ENCODE measurements around the gene RERG. TPM values are rescaled to one million over a fixed set of nuclear protein-coding genes. Genes with fewer than 3 reads are reported as not detected.

The RERG gene
- total and polyA plus RNA-seq, 2 donors from 2014 or later: 29.3 to 44.7 TPM

DNA sequence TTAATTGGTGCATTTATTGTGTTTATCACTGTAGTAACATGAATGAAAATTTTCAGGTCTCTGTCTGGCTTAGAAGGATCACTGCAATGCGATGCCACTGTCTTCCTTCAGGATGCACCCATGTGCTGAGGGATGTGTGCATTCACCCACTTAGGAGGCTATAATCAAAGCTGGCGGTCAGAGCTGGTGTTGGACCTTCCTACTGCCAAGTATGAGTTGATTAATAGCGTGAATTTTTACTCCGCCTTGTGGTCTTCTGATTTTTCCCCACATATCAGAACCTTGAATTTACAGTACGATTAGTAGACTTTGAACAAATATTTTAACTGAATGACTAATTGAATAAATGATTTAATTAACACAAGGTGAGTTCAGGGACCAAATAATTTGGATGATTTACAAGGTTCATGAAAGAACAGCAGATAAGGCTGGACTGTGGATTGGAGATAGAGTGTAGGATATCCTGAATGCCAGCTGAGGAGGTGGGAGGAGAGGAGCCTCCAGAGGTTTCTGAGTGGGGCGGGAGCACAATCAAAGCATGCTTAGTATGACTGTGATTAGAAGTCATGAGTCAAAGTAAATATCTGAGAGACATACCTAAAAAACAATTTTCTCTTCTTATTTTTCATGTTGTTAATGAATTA, 50.1 kb downstream of the RERG start:
- no peak overlapping the region for H3K9ac ChIP-seq (ENCODE audit: low read length in 3 of 3)
- intact Hi-C loops (cut with DNase I): no loop called here
- no peak overlapping the region for H3K4me3 ChIP-seq (ENCODE audit: low read length in 3 of 3)
- H3K27ac ChIP-seq (ENCODE audit: low read depth in 2 of 2, low read length in 2 of 2): peak overlapping the region; percentile 34 to 51
- H3K36me3 ChIP-seq (ENCODE audit: control insufficient read depth in 2 of 3, insufficient read depth in 3 of 3, low read length in 3 of 3): no peaks in the 10 kb centered on the region
- H3K27me3 ChIP-seq (ENCODE audit: control insufficient read depth, insufficient read depth, low read length): no peaks in the 10 kb centered on the region
- DNase-seq: no peak
- H3K9me3 ChIP-seq (ENCODE audit: control insufficient read depth in 2 of 3, insufficient read depth in 1 of 3, low read length in 3 of 3): no peaks in the 10 kb centered on the region
- no peak for FAIRE-seq
- TF ChIP-seq, protein P1, sequence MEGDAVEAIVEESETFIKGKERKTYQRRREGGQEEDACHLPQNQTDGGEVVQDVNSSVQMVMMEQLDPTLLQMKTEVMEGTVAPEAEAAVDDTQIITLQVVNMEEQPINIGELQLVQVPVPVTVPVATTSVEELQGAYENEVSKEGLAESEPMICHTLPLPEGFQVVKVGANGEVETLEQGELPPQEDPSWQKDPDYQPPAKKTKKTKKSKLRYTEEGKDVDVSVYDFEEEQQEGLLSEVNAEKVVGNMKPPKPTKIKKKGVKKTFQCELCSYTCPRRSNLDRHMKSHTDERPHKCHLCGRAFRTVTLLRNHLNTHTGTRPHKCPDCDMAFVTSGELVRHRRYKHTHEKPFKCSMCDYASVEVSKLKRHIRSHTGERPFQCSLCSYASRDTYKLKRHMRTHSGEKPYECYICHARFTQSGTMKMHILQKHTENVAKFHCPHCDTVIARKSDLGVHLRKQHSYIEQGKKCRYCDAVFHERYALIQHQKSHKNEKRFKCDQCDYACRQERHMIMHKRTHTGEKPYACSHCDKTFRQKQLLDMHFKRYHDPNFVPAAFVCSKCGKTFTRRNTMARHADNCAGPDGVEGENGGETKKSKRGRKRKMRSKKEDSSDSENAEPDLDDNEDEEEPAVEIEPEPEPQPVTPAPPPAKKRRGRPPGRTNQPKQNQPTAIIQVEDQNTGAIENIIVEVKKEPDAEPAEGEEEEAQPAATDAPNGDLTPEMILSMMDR (IDR thresholded peaks at IDR 0.05; ENCODE audit: borderline replicate concordance, extremely low read depth, insufficient read depth): no peak
- peaks cover 3 to 37% (median 14%) of the 10 kb centered on the region in 3 donors for H3K4me1 ChIP-seq (ENCODE audit: control insufficient read depth in 2 of 3, insufficient read depth in 2 of 3, low read depth in 1 of 3, low read length in 3 of 3)

GRCh38 chr12:15168026-15168678, 53.1 kb downstream of the RERG start:
- H3K9me3 ChIP-seq (ENCODE audit: control insufficient read depth in 2 of 3, insufficient read depth in 1 of 3, low read length in 3 of 3): no peaks in the 10 kb centered on the region
- no peak for FAIRE-seq

GRCh38 chr12:15165012-15165659, 56.1 kb downstream of the RERG start:
- Histone ChIP-seq H3K4me3 (ENCODE audit: low read length in 3 of 3) (no peak overlapping the region), H3K36me3 (ENCODE audit: control insufficient read depth in 2 of 3, insufficient read depth in 3 of 3, low read length in 3 of 3) (no peaks in the 10 kb centered on the region), H3K9ac (ENCODE audit: low read length in 3 of 3) (no peak overlapping the region), H3K27me3 (ENCODE audit: control insufficient read depth, insufficient read depth, low read length) (no peaks in the 10 kb centered on the region), H3K4me1 (ENCODE audit: control insufficient read depth in 2 of 3, insufficient read depth in 2 of 3, low read depth in 1 of 3, low read length in 3 of 3) (peaks cover 0 to 47% (median 15%) of the 10 kb centered on the region in 3 donors), H3K9me3 (ENCODE audit: control insufficient read depth in 2 of 3, insufficient read depth in 1 of 3, low read length in 3 of 3) (no peaks in the 10 kb centered on the region), H3K27ac (ENCODE audit: low read depth in 2 of 2, low read length in 2 of 2) (peak overlapping the region; percentile 49 to 79)
- TF ChIP-seq, protein P1 (IDR thresholded peaks at IDR 0.05; ENCODE audit: borderline replicate concordance, extremely low read depth, insufficient read depth): no peak
- FAIRE-seq (peak; percentile 3), DNase-seq (peak in 1 of 5 donors; percentile 58)
- intact Hi-C loops (cut with DNase I): no loop called here

More at GRCh38 chr12:15168026-15168678, 53.1 kb downstream of the RERG start:
- Histone ChIP-seq H3K9ac (ENCODE audit: low read length in 3 of 3) (no peak overlapping the region), H3K27ac (ENCODE audit: low read depth in 2 of 2, low read length in 2 of 2) (peak overlapping the region; percentile 36 to 59), H3K4me3 (ENCODE audit: low read length in 3 of 3) (no peak overlapping the region), H3K27me3 (ENCODE audit: control insufficient read depth, insufficient read depth, low read length) (no peaks in the 10 kb centered on the region), H3K36me3 (ENCODE audit: control insufficient read depth in 2 of 3, insufficient read depth in 3 of 3, low read length in 3 of 3) (no peaks in the 10 kb centered on the region), H3K4me1 (ENCODE audit: control insufficient read depth in 2 of 3, insufficient read depth in 2 of 3, low read depth in 1 of 3, low read length in 3 of 3) (peaks cover 3 to 60% (median 18%) of the 10 kb centered on the region in 3 donors)
- intact Hi-C loops (cut with DNase I): no loop called here
- TF ChIP-seq, protein P1 (IDR thresholded peaks at IDR 0.05; ENCODE audit: borderline replicate concordance, extremely low read depth, insufficient read depth): no peak
- DNase-seq: no peak
